GM12872 (cell line): Measurements from ENCODE around the gene VKORC1.
A peak's percentile ranks its signal among the peaks of the same experiment; 100 is the strongest.

Experiments
- CTCF ChIP-seq: IDR thresholded peaks from 3 replicates; pipeline ENCODE4 v1.5.1; 2011; ENCODE audit warnings: low read depth, mild to moderate bottlenecking, low read length, moderate library complexity; ENCODE audit not compliant: insufficient read depth

Gene VKORC1

GRCh38 chr16:31073970-31074813 lies 20.4 kb downstream of the VKORC1 start, which contains the start of the genes ZNF646 and ZNF668:
TSS of gene ZNF646 (plus strand) at chr16:31074422. CDS start at chr16:31076325, 1,903 bp downstream.
TSS of gene ZNF668 (minus strand) at chr16:31074240. CDS start at chr16:31064459, 9,781 bp downstream.
- TF ChIP-seq CTCF: peak; percentile 4; the same call in 1 of the 3 replicates

GRCh38 chr16:31073142-31073969 lies 21.2 kb downstream of the VKORC1 start:
- TF ChIP-seq CTCF: no peak

GRCh38 chr16:31072540-31073141 lies 22.0 kb downstream of the VKORC1 start:
- TF ChIP-seq CTCF: no peak

- TF ChIP-seq CTCF: no peak
Measured at GRCh38 chr16:31071861-31072260, 22.7 kb downstream of the VKORC1 start.

GRCh38 chr16:31067342-31067741 lies 27.3 kb downstream of the VKORC1 start:
- TF ChIP-seq CTCF: no peak

GRCh38 chr16:31064882-31065461 lies 29.6 kb downstream of the VKORC1 start:
- TF ChIP-seq CTCF: no peak
